ENCODE data around the gene TMEM154. TPM values are rescaled to one million over a fixed set of nuclear protein-coding genes. Genes with fewer than 3 reads are reported as not detected.

The TMEM154 gene
- total and polyA plus RNA-seq, 4 donors: 1.6 to 18.9 (median 8.5) TPM

DNA sequence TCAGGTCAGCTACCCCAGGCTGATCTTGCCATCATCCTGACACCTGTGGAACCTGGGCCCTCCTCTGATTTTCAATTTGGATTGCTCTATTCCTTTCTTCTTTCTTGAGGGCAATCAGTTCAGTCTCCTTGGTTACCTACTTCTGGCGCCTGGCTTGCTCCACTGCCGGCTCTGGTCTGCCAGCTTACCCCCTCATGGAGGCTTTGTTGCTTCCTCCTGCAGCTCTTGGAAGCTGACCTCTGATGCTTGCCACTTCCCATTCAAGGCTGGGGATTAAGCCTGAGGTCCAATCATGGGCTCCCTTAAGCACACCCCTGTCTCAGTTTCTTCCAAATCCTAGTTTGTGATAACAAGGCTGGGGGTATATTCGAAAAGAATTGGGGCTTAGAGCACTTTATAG lies 5.4 kb downstream of the TMEM154 start:
- Histone ChIP-seq H3K4me1 (ENCODE audit: control insufficient read depth in 5 of 5, insufficient read depth in 5 of 5, low read length in 5 of 5) (peaks cover 0 to 4% (median 0%) of the 10 kb centered on the region in 5 donors), H3K4me3 (no peak overlapping the region), H3K27ac (ENCODE audit: low read depth in 1 of 2, low read length in 1 of 2) (no peak overlapping the region), H3K27me3 (ENCODE audit: control insufficient read depth in 3 of 3, insufficient read depth in 3 of 3, low read length in 2 of 3) (peaks cover 0 to 12% (median 7%) of the 10 kb centered on the region in 3 donors), H3K9me3 (ENCODE audit: control insufficient read depth in 4 of 4, insufficient read depth in 3 of 4, low read length in 3 of 4) (no peaks in the 10 kb centered on the region), H3K36me3 (ENCODE audit: control insufficient read depth in 4 of 4, insufficient read depth in 4 of 4, low read length in 4 of 4) (no peaks in the 10 kb centered on the region), H3K9ac (ENCODE audit: insufficient read depth in 1 of 2, low read length in 2 of 2) (no peak overlapping the region)
- TF ChIP-seq, protein P1, sequence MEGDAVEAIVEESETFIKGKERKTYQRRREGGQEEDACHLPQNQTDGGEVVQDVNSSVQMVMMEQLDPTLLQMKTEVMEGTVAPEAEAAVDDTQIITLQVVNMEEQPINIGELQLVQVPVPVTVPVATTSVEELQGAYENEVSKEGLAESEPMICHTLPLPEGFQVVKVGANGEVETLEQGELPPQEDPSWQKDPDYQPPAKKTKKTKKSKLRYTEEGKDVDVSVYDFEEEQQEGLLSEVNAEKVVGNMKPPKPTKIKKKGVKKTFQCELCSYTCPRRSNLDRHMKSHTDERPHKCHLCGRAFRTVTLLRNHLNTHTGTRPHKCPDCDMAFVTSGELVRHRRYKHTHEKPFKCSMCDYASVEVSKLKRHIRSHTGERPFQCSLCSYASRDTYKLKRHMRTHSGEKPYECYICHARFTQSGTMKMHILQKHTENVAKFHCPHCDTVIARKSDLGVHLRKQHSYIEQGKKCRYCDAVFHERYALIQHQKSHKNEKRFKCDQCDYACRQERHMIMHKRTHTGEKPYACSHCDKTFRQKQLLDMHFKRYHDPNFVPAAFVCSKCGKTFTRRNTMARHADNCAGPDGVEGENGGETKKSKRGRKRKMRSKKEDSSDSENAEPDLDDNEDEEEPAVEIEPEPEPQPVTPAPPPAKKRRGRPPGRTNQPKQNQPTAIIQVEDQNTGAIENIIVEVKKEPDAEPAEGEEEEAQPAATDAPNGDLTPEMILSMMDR (IDR thresholded peaks at IDR 0.05; ENCODE audit: control extremely low read depth, extremely low read depth): no peak
- ATAC-seq (ENCODE audit: insufficient read depth, low FRiP score): no peak
- DNase-seq: no peak
- WGBS, 2 donors: 90 to 96% methylated on average over 3 of the region's 3 CpGs

GRCh38 chr4:152673489-152673888 lies 6.3 kb downstream of the TMEM154 start:
- peaks cover 0 to 7% (median 1%) of the 10 kb centered on the region in 3 donors for H3K27me3 ChIP-seq (ENCODE audit: control insufficient read depth in 3 of 3, insufficient read depth in 3 of 3, low read length in 2 of 3)
- WGBS, 2 donors: 94% methylated on average over 4 of the region's 4 CpGs
- no peaks in the 10 kb centered on the region for H3K9me3 ChIP-seq (ENCODE audit: control insufficient read depth in 4 of 4, insufficient read depth in 3 of 4, low read length in 3 of 4)
- no peak overlapping the region for H3K9ac ChIP-seq (ENCODE audit: insufficient read depth in 1 of 2, low read length in 2 of 2)
- no peak overlapping the region for H3K4me3 ChIP-seq
- H3K27ac ChIP-seq (ENCODE audit: low read depth in 1 of 2, low read length in 1 of 2): no peak overlapping the region
- DNase-seq (no peak), ATAC-seq (ENCODE audit: insufficient read depth, low FRiP score) (no peak)
- no peaks in the 10 kb centered on the region for H3K36me3 ChIP-seq (ENCODE audit: control insufficient read depth in 4 of 4, insufficient read depth in 4 of 4, low read length in 4 of 4)
- H3K4me1 ChIP-seq (ENCODE audit: control insufficient read depth in 5 of 5, insufficient read depth in 5 of 5, low read length in 5 of 5): peaks cover 0 to 1% (median 0%) of the 10 kb centered on the region in 5 donors
- TF ChIP-seq, protein P1 (IDR thresholded peaks at IDR 0.05; ENCODE audit: control extremely low read depth, extremely low read depth): no peak

- DNase-seq (no peak), ATAC-seq (ENCODE audit: insufficient read depth, low FRiP score) (no peak)
- TF ChIP-seq, protein P1 (IDR thresholded peaks at IDR 0.05; ENCODE audit: control extremely low read depth, extremely low read depth): no peak
- no peak overlapping the region for H3K9ac ChIP-seq (ENCODE audit: insufficient read depth in 1 of 2, low read length in 2 of 2)
- H3K27me3 ChIP-seq (ENCODE audit: control insufficient read depth in 3 of 3, insufficient read depth in 3 of 3, low read length in 2 of 3): peaks cover 0 to 3% (median 0%) of the 10 kb centered on the region in 3 donors
- H3K36me3 ChIP-seq (ENCODE audit: control insufficient read depth in 4 of 4, insufficient read depth in 4 of 4, low read length in 4 of 4): no peaks in the 10 kb centered on the region
- H3K27ac ChIP-seq (ENCODE audit: low read depth in 1 of 2, low read length in 1 of 2): no peak overlapping the region
- no peak overlapping the region for H3K4me3 ChIP-seq
- H3K4me1 ChIP-seq (ENCODE audit: control insufficient read depth in 5 of 5, insufficient read depth in 5 of 5, low read length in 5 of 5): peaks cover 0 to 1% (median 0%) of the 10 kb centered on the region in 5 donors
- 85 to 95% methylated on average over 4 of the region's 4 CpGs for WGBS, 2 donors
- no peaks in the 10 kb centered on the region for H3K9me3 ChIP-seq (ENCODE audit: control insufficient read depth in 4 of 4, insufficient read depth in 3 of 4, low read length in 3 of 4)
These were observed 7.3 kb downstream of the TMEM154 start for GRCh38 chr4:152672206-152673092.

Measured in lung (tissue), 12 donors.